Fibroblast of pulmonary artery (primary cell): ENCODE data around the gene GPR61.

Source experiments
- DNase-seq: peaks from one replicate; pipeline ENCODE4 v3.0.0-alpha.2; 2010; ENCODE audit warnings: low read depth
- H3K4me3 ChIP-seq: replicated peaks from 2 replicates; pipeline ENCODE4 v1.5.1; 2011; ENCODE audit warnings: low read depth, mild to moderate bottlenecking, control low read depth, low read length, moderate library complexity
- CTCF ChIP-seq: IDR thresholded peaks from 2 replicates; pipeline ENCODE4 v1.5.1; 2011; ENCODE audit warnings: mild to moderate bottlenecking, control low read depth, low read length, inconsistent platforms; ENCODE audit errors: missing control alignments

The GPR61 gene

GRCh38 chr1:109508873-109509175 lies 30.8 kb upstream of the GPR61 start:
- no peak for DNase-seq
- peak overlapping the region; percentile 63 for H3K4me3 ChIP-seq
- no peak for TF ChIP-seq CTCF

- H3K4me3 ChIP-seq, result peak within 1 kb of the TSS; percentile 63
- DNase-seq, result peak; percentile 42
- TF ChIP-seq CTCF, result no peak
These were observed 30.2 kb upstream of the GPR61 start, which contains the start of gene AMIGO1 for GRCh38 chr1:109509176-109510134. Gene AMIGO1 (minus strand): TSS chr1:109509727. CDS start chr1:109508912, 815 bp downstream.

GRCh38 chr1:109513110-109513710 lies 26.5 kb upstream of the GPR61 start:
- TF ChIP-seq CTCF, result no peak
- no peak for DNase-seq
- H3K4me3 ChIP-seq, result no peak overlapping the region

GRCh38 chr1:109514846-109515245 lies 24.8 kb upstream of the GPR61 start:
- DNase-seq, result no peak
- no peak for TF ChIP-seq CTCF
- H3K4me3 ChIP-seq, result no peak overlapping the region

- DNase-seq, result no peak
- no peak overlapping the region for H3K4me3 ChIP-seq
- no peak for TF ChIP-seq CTCF
These were observed 22.8 kb upstream of the GPR61 start for GRCh38 chr1:109516872-109517271.

GRCh38 chr1:109517337-109517736 lies 22.3 kb upstream of the GPR61 start:
- no peak overlapping the region for H3K4me3 ChIP-seq
- no peak for TF ChIP-seq CTCF
- DNase-seq, result no peak
